GM10248 (cell line): ENCODE results near the gene MICU2.

ENCODE experiments used
- CTCF ChIA-PET: fragments of 300-600 bp; sonication (Branson Sonifier 250); formaldehyde crosslinking; extraction: SDS; loops from one replicate; lab custom pipeline; 2021; ENCODE audit warnings: antibody characterized with exemption; lab: Yijun Ruan, JAX
- POLR2A ChIA-PET: fragments of 350-650 bp; sonication (Branson Sonifier 250); formaldehyde crosslinking; extraction: SDS; loops from one replicate; lab custom pipeline; 2020; ENCODE audit warnings: antibody characterized with exemption; lab: Yijun Ruan, JAX
- DNase-seq: peaks from one replicate; pipeline ENCODE4 v3.0.0; 2012; ENCODE audit errors: extremely low spot score
- TF ChIP-seq, protein P1 (sequence below): IDR thresholded peaks from 2 replicates; pipeline ENCODE4 v1.5.1; 2012; ENCODE audit warnings: mild to moderate bottlenecking, low read depth; ENCODE audit errors: extremely low read depth, missing control alignments, control extremely low read depth

Gene MICU2

DNA sequence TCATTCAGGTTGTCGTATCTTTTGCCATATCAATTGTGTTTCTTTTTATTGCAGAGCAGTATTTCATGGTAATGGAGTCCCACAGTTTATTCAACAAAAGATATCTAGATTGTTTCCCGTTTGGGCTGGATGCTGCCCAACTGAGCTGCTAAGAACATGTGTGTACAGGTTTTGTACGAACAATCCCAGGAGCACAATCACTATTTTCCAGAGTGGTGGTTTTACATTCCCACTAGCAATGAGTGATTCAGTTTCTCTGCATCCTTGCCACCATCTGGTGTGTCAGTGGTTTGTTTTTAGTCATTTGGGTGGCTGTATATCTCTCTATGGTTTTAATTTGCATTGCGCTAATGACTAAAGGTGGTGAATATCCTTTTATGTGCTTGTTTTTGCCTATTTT lies 92.1 kb downstream of the MICU2 start:
- CTCF ChIA-PET, result no interaction called here
- POLR2A ChIA-PET, result no interaction called here
- TF ChIP-seq, protein P1, sequence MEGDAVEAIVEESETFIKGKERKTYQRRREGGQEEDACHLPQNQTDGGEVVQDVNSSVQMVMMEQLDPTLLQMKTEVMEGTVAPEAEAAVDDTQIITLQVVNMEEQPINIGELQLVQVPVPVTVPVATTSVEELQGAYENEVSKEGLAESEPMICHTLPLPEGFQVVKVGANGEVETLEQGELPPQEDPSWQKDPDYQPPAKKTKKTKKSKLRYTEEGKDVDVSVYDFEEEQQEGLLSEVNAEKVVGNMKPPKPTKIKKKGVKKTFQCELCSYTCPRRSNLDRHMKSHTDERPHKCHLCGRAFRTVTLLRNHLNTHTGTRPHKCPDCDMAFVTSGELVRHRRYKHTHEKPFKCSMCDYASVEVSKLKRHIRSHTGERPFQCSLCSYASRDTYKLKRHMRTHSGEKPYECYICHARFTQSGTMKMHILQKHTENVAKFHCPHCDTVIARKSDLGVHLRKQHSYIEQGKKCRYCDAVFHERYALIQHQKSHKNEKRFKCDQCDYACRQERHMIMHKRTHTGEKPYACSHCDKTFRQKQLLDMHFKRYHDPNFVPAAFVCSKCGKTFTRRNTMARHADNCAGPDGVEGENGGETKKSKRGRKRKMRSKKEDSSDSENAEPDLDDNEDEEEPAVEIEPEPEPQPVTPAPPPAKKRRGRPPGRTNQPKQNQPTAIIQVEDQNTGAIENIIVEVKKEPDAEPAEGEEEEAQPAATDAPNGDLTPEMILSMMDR, result no peak
- DNase-seq, result no peak

GRCh38 chr13:21504379-21504778 lies 99.6 kb downstream of the MICU2 start:
- no peak for DNase-seq
- CTCF ChIA-PET, result no interaction called here
- POLR2A ChIA-PET, result no interaction called here
- TF ChIP-seq, protein P1, result no peak

DNA sequence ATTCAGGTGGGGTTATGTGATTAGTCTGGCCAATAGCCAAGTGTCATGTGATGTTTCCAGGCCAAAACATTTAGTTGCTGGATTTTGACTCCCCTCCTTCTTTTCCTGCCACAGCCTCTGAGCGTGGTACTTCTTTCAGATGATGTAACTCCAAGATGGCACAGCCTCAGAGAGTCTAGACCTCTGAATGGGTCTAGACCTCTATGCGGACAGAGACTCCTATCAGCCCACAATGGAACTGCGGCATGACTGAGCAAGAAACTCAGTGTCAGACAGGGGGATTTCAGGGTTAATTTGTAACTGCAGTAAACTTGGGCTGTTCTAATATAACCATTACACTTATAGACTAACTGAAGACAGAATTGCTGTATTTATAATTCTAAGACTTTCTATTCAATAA lies 102.3 kb downstream of the MICU2 start:
- CTCF ChIA-PET, result no interaction called here
- TF ChIP-seq, protein P1, result no peak
- no peak for DNase-seq
- POLR2A ChIA-PET, result no interaction called here

DNA sequence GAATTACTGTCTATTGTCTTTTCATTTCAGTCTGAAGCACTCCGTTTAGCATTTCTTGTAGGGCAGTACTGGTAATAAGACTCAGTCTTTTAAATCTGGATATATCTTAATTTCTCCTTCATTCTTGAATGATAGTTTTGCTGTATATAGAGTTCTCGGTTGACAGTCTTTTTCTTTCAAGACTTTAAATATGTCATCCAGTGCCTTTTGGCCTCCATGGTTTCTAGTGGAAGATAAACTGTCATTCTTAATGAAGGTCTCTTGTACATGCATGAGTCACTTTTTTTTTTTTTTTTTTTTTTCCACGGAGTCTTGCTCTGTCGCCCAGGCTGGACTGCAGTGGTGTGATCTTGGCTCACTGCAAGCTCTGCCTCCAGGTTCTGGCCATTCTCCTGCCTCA lies 117.6 kb downstream of the MICU2 start:
- no peak for DNase-seq
- ChIA-PET CTCF (interaction anchor here (1.4 kb wide), 1 partner anchor 9 kb away, joined by 3 read pairs; no protein-coding TSS in a partner anchor), POLR2A (no interaction called here)
- TF ChIP-seq, protein P1, result no peak

DNA sequence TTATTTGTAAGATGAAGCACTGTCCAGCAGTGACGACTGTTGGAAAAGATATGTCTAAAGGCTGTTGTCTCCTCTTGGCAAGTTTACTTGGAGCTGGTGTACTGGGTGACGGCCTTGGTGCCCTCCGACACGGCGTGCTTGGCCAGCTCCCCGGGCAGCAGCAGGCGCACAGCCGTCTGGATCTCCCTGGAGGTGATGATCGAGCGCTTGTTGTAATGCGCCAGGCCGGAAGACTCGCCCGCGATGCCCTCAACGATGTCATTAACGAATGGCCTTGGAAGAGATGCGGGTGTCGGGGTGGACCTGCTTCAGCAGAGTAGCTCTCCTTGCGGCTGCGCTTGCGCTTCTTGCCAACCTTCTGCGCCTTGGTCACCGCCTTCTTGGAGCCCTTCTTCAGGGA lies 120.2 kb downstream of the MICU2 start:
- CTCF ChIA-PET, result no interaction called here
- DNase-seq, result no peak
- POLR2A ChIA-PET, result no interaction called here
- TF ChIP-seq, protein P1, result no peak

DNA sequence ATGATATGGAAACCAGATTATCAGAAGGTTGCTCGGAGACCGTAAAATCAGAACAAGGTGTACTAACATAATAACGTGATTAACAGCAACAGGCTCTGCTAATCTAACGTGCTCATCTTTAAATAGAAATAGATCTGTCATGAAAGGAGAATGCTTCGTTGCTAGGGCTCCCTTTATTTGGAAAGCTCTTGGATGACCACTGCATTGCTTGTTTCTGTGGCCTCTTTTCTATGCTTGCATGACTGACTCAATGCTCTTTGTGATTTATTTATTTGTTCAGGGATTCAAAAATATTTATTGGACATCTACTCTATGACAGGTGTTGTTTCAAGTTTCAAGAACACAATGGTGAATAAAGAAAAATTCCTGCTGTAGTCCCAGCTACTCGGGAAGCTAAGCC lies 122.6 kb downstream of the MICU2 start:
- CTCF ChIA-PET, result interaction anchor here (1.3 to 9.4 kb wide), 2 partner anchors 186 to 305 kb away, joined by 3 to 147 read pairs; partner anchors contain the start of genes MRPL57 and SKA3
- POLR2A ChIA-PET, result no interaction called here
- DNase-seq, result no peak
- TF ChIP-seq, protein P1, result no peak
